ENCODE results near the gene MAP4K5.

GRCh38 chr14:50516091-50516490 lies 16.3 kb downstream of the MAP4K5 start:
- TF ChIP-seq CTCF (IDR thresholded peaks at IDR 0.05) (no peak), POLR2A (IDR thresholded peaks at IDR 0.05) (no peak)
